K562 (cell line): Measurements from ENCODE around the gene GMDS. TPM values are rescaled to one million over a fixed set of nuclear protein-coding genes. Genes with fewer than 3 reads are reported as not detected.

Experiments used
- ATAC-seq: fragments of 200-7000 bp; cut with Tn5 transposase; 3 replicates; pipeline ENCODE4 v1.9.1; 2020; ENCODE audit warnings: moderate library complexity
- BruUV-seq: library from RNA; stranded (reverse); fragments of 400-500 nt; replicated peaks from 2 replicates; lab custom pipeline; 2021; lab: Mats Ljungman, UMichigan
- CTCF ChIA-PET: fragments of 300-600 bp; formaldehyde crosslinking; extraction: SDS; loops from one replicate; lab custom pipeline; 2021; ENCODE audit warnings: low intra/inter-chr PET ratio; lab: Yijun Ruan, JAX
- POLR2A ChIA-PET: fragments of 300-600, 350-650 bp; sonication (Branson Sonifier 250); formaldehyde crosslinking; extraction: SDS; loops from one replicate; lab custom pipeline; 2021; ENCODE audit warnings: antibody characterized with exemption, inconsistent platforms; lab: Yijun Ruan, JAX
- DNase-seq, 4 experiments: peaks; one replicate each; pipeline versions ENCODE4 v3.0.0 to v3.0.0-alpha.2; 2011 to 2018; ENCODE audit warnings: low spot score in 3 of 4, mixed read lengths in 3 of 4; ENCODE audit errors: extremely low read depth in 1 of 4
- FAIRE-seq: peaks from 2 replicates; lab custom pipeline; 2011; peaks lifted over from hg19 to GRCh38; lab: Jason Lieb, UNC
- H2AFZ ChIP-seq: 2 replicates; pipeline ENCODE4 v1.6.0; 2011; ENCODE audit warnings: low read depth, low read length, control low read depth, inconsistent platforms
- H3K27ac ChIP-seq: fragments of 200-600 bp; 3 replicates; pipeline ENCODE4 v1.8.0; 2011; ENCODE audit warnings: low read depth, mild to moderate bottlenecking, control low read depth, inconsistent platforms, low read length, moderate library complexity, mixed read lengths; ENCODE audit errors: extremely low read depth
- H3K27me3 ChIP-seq, 2 experiments: fragments of 300-600 bp in 1 of 2; 2 replicates in 1 of 2; 3 replicates in 1 of 2; pipeline versions ENCODE4 v1.6.0 to v1.8.0; 2011; ENCODE audit warnings: inconsistent platforms in 2 of 2, low read length in 2 of 2, mild to moderate bottlenecking in 1 of 2, mixed read lengths in 1 of 2, moderate library complexity in 1 of 2; ENCODE audit not compliant: control insufficient read depth in 2 of 2, insufficient read depth in 2 of 2
- H3K36me3 ChIP-seq: fragments of 300-600 bp; 3 replicates; pipeline ENCODE4 v1.8.0; 2011; ENCODE audit warnings: mild to moderate bottlenecking, low read length, inconsistent platforms; ENCODE audit not compliant: control insufficient read depth, insufficient read depth
- H3K4me1 ChIP-seq, 2 experiments: fragments of 200-600 bp in 1 of 2; replicated peaks in 1 of 2; 2 replicates in 1 of 2; 3 replicates in 1 of 2; pipeline versions ENCODE4 v1.5.1 to v1.8.0; 2011; ENCODE audit warnings: inconsistent platforms in 2 of 2, low read length in 2 of 2, mild to moderate bottlenecking in 1 of 2, mixed read lengths in 1 of 2, moderate library complexity in 1 of 2; ENCODE audit not compliant: control insufficient read depth in 2 of 2, insufficient read depth in 2 of 2
- H3K4me2 ChIP-seq: 2 replicates; pipeline ENCODE4 v1.6.1; 2011; ENCODE audit warnings: low read length, control low read depth, inconsistent platforms, mixed read lengths; ENCODE audit not compliant: insufficient read depth
- H3K4me3 ChIP-seq: fragments of 200-600 bp; sonication (generic), shearing (Covaris generic); 2 replicates; pipeline ENCODE4 v1.5.1; 2016; ENCODE audit warnings: control low read depth, inconsistent platforms
- H3K79me2 ChIP-seq: fragments of 200-600 bp; 3 replicates; pipeline ENCODE4 v1.8.0; 2011; ENCODE audit warnings: low read length, inconsistent platforms; ENCODE audit not compliant: control insufficient read depth, insufficient read depth
- H3K9ac ChIP-seq, 2 experiments: 2 replicates each; pipeline versions ENCODE4 v1.6.0 to v1.6.1; 2011; ENCODE audit warnings: low read depth in 2 of 2, low read length in 2 of 2, control low read depth in 1 of 2, inconsistent platforms in 1 of 2, mild to moderate bottlenecking in 1 of 2, mixed read lengths in 1 of 2; ENCODE audit not compliant: insufficient read depth in 1 of 2
- H3K9me1 ChIP-seq: one replicate; pipeline ENCODE4 v1.6.0; 2011; ENCODE audit warnings: inconsistent platforms, mild to moderate bottlenecking, low read length, moderate library complexity; ENCODE audit not compliant: control insufficient read depth, insufficient read depth
- H3K9me3 ChIP-seq: replicated peaks from 2 replicates; pipeline ENCODE4 v1.5.1; 2011; ENCODE audit warnings: low read depth, low read length, inconsistent platforms; ENCODE audit not compliant: control insufficient read depth, insufficient read depth
- H4K20me1 ChIP-seq: replicated peaks from 2 replicates; pipeline ENCODE4 v1.6.1; 2011; ENCODE audit warnings: low read length, inconsistent platforms, mixed read lengths; ENCODE audit not compliant: control insufficient read depth, insufficient read depth
- AFF4 ChIP-seq: sonication (generic); formaldehyde crosslinking; IDR thresholded peaks from 2 replicates; pipeline ENCODE4 v1.8.0; 2023; ENCODE audit warnings: mild to moderate bottlenecking, missing genetic modification reagents
- CTCF ChIP-seq, 3 experiments: IDR thresholded peaks in 2 of 3; conservative IDR thresholded peaks in 1 of 3; 2 replicates each; pipeline ENCODE4 v1.5.1; 2011 to 2012; ENCODE audit warnings: low read length in 3 of 3, mild to moderate bottlenecking in 3 of 3, control low read depth in 2 of 3, improper control_type of control experiment in 1 of 3, inconsistent platforms in 1 of 3, low read depth in 1 of 3, mixed read lengths in 1 of 3, moderate library complexity in 1 of 3; ENCODE audit not compliant: insufficient read depth in 2 of 3
- EP300 ChIP-seq: IDR thresholded peaks from 2 replicates; pipeline ENCODE4 v1.6.1; 2012; ENCODE audit warnings: low read length, improper control_type of control experiment
- ETS2 ChIP-seq: IDR thresholded peaks from 2 replicates; pipeline ENCODE4 v1.6.1; 2016; ENCODE audit warnings: borderline replicate concordance, missing genetic modification characterization, mild to moderate bottlenecking, moderate library complexity, missing compliant biosample characterization; ENCODE audit not compliant: poor library complexity, severe bottlenecking
- NR4A1 ChIP-seq, 2 experiments: fragments of 250-450 bp in 1 of 2; fragments of 450-650 bp in 1 of 2; sonication (Bioruptor Pico) in 1 of 2; IDR thresholded peaks; 2 replicates each; pipeline versions ENCODE4 v1.4.0 to v1.6.1; 2016 to 2020; ENCODE audit warnings: mild to moderate bottlenecking in 2 of 2, missing compliant biosample characterization in 1 of 2, missing genetic modification characterization in 1 of 2, moderate library complexity in 1 of 2
- RAD21 ChIP-seq, 2 experiments: fragments of 250-450 bp in 1 of 2; fragments of 450-650 bp in 1 of 2; sonication (Bioruptor Pico) in 1 of 2; formaldehyde crosslinking in 1 of 2; IDR thresholded peaks in 1 of 2; conservative IDR thresholded peaks in 1 of 2; 2 replicates each; pipeline versions ENCODE4 v1.4.0 to v1.8.0; 2020 to 2022; ENCODE audit warnings: mild to moderate bottlenecking in 2 of 2, moderate library complexity in 1 of 2
- WGBS: fragments of 100-300 bp; shearing (Covaris generic); methylation state at CpG from one replicate; pipeline ENCODE4 v1.1.6; 2016; ENCODE audit warnings: low coverage, mixed read lengths; ENCODE audit not compliant: insufficient coverage; ENCODE audit errors: missing lambda C conversion rate; 5-methylcytosine and 5-hydroxymethylcytosine counted together
- in situ Hi-C: fragments of 300-500 bp; cut with MboI; formaldehyde crosslinking; loops from 4 replicates; pipeline ENCODE4 v1.15.0; 2018; ENCODE audit warnings: inconsistent platforms, mixed read lengths
- intact Hi-C: fragments of 100-400 bp; cut with micrococcal nuclease; formaldehyde crosslinking; loops from 2 replicates; pipeline ENCODE4 v1.14.2; 2022
- polyA plus RNA-seq, 8 experiments: library from polyadenylated mRNA; depleted of rRNA in 4 of 8; stranded (reverse) in 5 of 8; unstranded in 3 of 8; fragments of >200 nt; fragmentation: Nextera tagmentation in 2 of 8; fragmentation: Illumina TruSeq in 1 of 8; extraction: Ambion mirVana in 2 of 8; extraction: Trizol in 1 of 8; gene quantifications; 2 replicates each; pipeline versions ENCODE4 v1.2.1 to v1.2.3, GENCODE V29; 2011 to 2014; ENCODE audit warnings: inconsistent platforms in 1 of 8, missing spikeins in 1 of 8
- total RNA-seq, 7 experiments: library from RNA; depleted of rRNA in 6 of 7; stranded (reverse); fragments of >200 nt in 6 of 7; fragmentation: Illumina TruSeq in 2 of 7; extraction: Trizol in 2 of 7; gene quantifications; 2 replicates each; pipeline versions ENCODE4 v1.2.1 to v1.2.3, GENCODE V29; 2011 to 2021; ENCODE audit warnings: low replicate concordance in 1 of 7

Gene GMDS
- total and polyA plus RNA-seq, 9 of the 15 experiments (the other 6 are each of a cell fraction or from before 2014, with no cell fraction given): 0.48 to 31.8 (median 13.4) TPM

GRCh38 chr6:1687402-1687801 is 558.0 kb downstream of the GMDS start (continued):
- TF ChIP-seq AFF4 (CRISPR knock-in tag) (no peak), NR4A1 (CRISPR knock-in tag; IDR thresholded peaks at IDR 0.05) (no peak), NR4A1 (tag; IDR thresholded peaks at IDR 0.05) (no peak), EP300 (no peak)

GRCh38 chr6:1686117-1687098 is 559.0 kb downstream of the GMDS start:
- no peak for ATAC-seq
- no peak overlapping the region for H3K4me3 ChIP-seq
- no peak for DNase-seq

More at GRCh38 chr6:1686117-1687098, 559.0 kb downstream of the GMDS start:
- TF ChIP-seq RAD21 (CRISPR knock-in tag; conservative IDR thresholded peaks at IDR 0.05 in 1 of 2, IDR thresholded peaks at IDR 0.05 in 1 of 2): peak in 1 of 2 experiments; percentile 34; a peak in 1 of 4 replicates
- no peak for TF ChIP-seq ETS2 (tag)
- TF ChIP-seq CTCF (IDR thresholded peaks at IDR 0.05 in 2 of 3, conservative IDR thresholded peaks at IDR 0.05 in 1 of 3; ENCODE audit: insufficient read depth in 2 of 3, low read depth in 1 of 3, low read length in 3 of 3): peak in 1 of 3 experiments; percentile 38; a peak in 2 of 6 replicates
- TF ChIP-seq, all 486 proteins: peak for 2
- no peak for FAIRE-seq
- H3K9me1 ChIP-seq: no peaks in the 10 kb centered on the region
- H2AFZ ChIP-seq: no peak overlapping the region
- ChIA-PET POLR2A (interaction anchor here (0.6 to 2.1 kb wide), 3 partner anchors 12 to 98 kb away, joined by 3 to 10 read pairs (median 5); no protein-coding TSS in a partner anchor), CTCF (interaction anchor here (0.7 kb wide), 1 partner anchor 418 kb away, joined by 3 read pairs; no protein-coding TSS in a partner anchor)
- in situ Hi-C loops: no loop called here
- no peaks in the 10 kb centered on the region for H3K4me1 ChIP-seq
- H3K36me3 ChIP-seq: no peaks in the 10 kb centered on the region
- H4K20me1 ChIP-seq: no peaks in the 10 kb centered on the region; the same call in 1 of the 2 replicates
- H3K27ac ChIP-seq: no peak overlapping the region
- intact Hi-C loops: no loop called here
- peaks cover 20 to 44% of the 10 kb centered on the region in 2 experiments for H3K27me3 ChIP-seq
- no peak overlapping the region for H3K4me2 ChIP-seq
- no peak overlapping the region for H3K9ac ChIP-seq
- no peaks in the 10 kb centered on the region for H3K79me2 ChIP-seq
- H3K9me3 ChIP-seq: no peaks in the 10 kb centered on the region
- no TSS peak for BruUV-seq
- 4% methylated on average over 9 of the region's 9 CpGs for WGBS
